Common myeloid progenitor, CD34-positive (primary cell): ENCODE measurements around the gene AQP5.

ENCODE experiments used
- CTCF ChIA-PET: fragments of 350-600 bp; sonication (Branson Sonifier 250); formaldehyde crosslinking; loops from one replicate; lab custom pipeline; 2021; ENCODE audit warnings: antibody characterized with exemption; lab: Charles Lee
- POLR2A ChIA-PET: fragments of 350-600 bp; sonication (Branson Sonifier 250); formaldehyde crosslinking; loops from one replicate; lab custom pipeline; 2021; ENCODE audit warnings: antibody characterized with exemption; lab: Charles Lee
- DNase-seq, 3 donors: peaks; one replicate each; pipeline versions ENCODE4 v3.0.0 to v3.0.0-alpha.2; 2013
- H3K27ac ChIP-seq, 2 experiments: 1 replicate in 1 of 2; 2 replicates in 1 of 2; pipeline ENCODE4 v1.7.0; 2013; ENCODE audit warnings: inconsistent platforms in 2 of 2, low read length in 2 of 2, mild to moderate bottlenecking in 2 of 2, low read depth in 1 of 2, moderate library complexity in 1 of 2; ENCODE audit not compliant: severe bottlenecking in 2 of 2, insufficient read depth in 1 of 2, poor library complexity in 1 of 2
- H3K27me3 ChIP-seq, 5 experiments: replicated peaks in 2 of 5; 1 replicate in 3 of 5; 2 replicates in 2 of 5; pipeline versions ENCODE4 v1.6.1 to v1.7.0; 2013; ENCODE audit warnings: low read length in 4 of 5, mild to moderate bottlenecking in 2 of 5, moderate library complexity in 2 of 5, inconsistent platforms in 1 of 5; ENCODE audit not compliant: insufficient read depth in 5 of 5, control insufficient read depth in 4 of 5
- H3K36me3 ChIP-seq, 4 experiments: 1 replicate in 2 of 4; 2 replicates in 2 of 4; pipeline versions ENCODE4 v1.6.1 to v1.7.0; 2013; ENCODE audit warnings: low read length in 3 of 4, control low read depth in 1 of 4, mild to moderate bottlenecking in 1 of 4; ENCODE audit not compliant: control insufficient read depth in 4 of 4, insufficient read depth in 4 of 4
- H3K4me1 ChIP-seq, 4 experiments: 1 replicate in 3 of 4; 2 replicates in 1 of 4; pipeline versions ENCODE4 v1.6.1 to v1.7.1; 2013; ENCODE audit warnings: low read length in 3 of 4, mild to moderate bottlenecking in 3 of 4, control low read depth in 1 of 4, inconsistent platforms in 1 of 4, moderate library complexity in 1 of 4; ENCODE audit not compliant: control insufficient read depth in 4 of 4, insufficient read depth in 4 of 4; ENCODE audit errors: control extremely low read depth in 1 of 4
- H3K4me3 ChIP-seq, 7 experiments: 1 replicate in 4 of 7; 2 replicates in 3 of 7; pipeline versions ENCODE4 v1.5.1 to v1.7.0; 2013; ENCODE audit warnings: mild to moderate bottlenecking in 7 of 7, low read length in 6 of 7, moderate library complexity in 6 of 7, inconsistent platforms in 2 of 7, low read depth in 2 of 7, control low read depth in 1 of 7; ENCODE audit not compliant: insufficient read depth in 4 of 7, control insufficient read depth in 1 of 7; ENCODE audit errors: extremely low read depth in 1 of 7
- H3K9me3 ChIP-seq, 5 experiments: 1 replicate in 4 of 5; 2 replicates in 1 of 5; pipeline versions ENCODE4 v1.6.1 to v1.7.1; 2013; ENCODE audit warnings: low read length in 4 of 5, mild to moderate bottlenecking in 2 of 5, inconsistent platforms in 1 of 5, low read depth in 1 of 5, moderate library complexity in 1 of 5; ENCODE audit not compliant: control insufficient read depth in 4 of 5, insufficient read depth in 2 of 5; ENCODE audit errors: control extremely low read depth in 1 of 5
- WGBS: methylation state at CpG from one replicate; pipeline ENCODE4 v1.1.5; 2013; ENCODE audit not compliant: insufficient coverage; 5-methylcytosine and 5-hydroxymethylcytosine counted together

Gene AQP5

GRCh38 chr12:49923880-49924556, 37.7 kb upstream of the AQP5 start:
- Histone ChIP-seq H3K4me3 (no peak overlapping the region), H3K27ac (no peak overlapping the region), H3K27me3 (peaks cover 0 to 3% (median 0%) of the 10 kb centered on the region in 5 experiments), H3K4me1 (no peaks in the 10 kb centered on the region), H3K36me3 (no peaks in the 10 kb centered on the region), H3K9me3 (no peaks in the 10 kb centered on the region)
- DNase-seq: no peak
- ChIA-PET POLR2A (no interaction called here), CTCF (no interaction called here)
- 95% methylated on average over 14 of the region's 15 CpGs for WGBS

- CTCF ChIA-PET: interaction anchor here (1.8 kb wide), 1 partner anchor 21 kb away, joined by 10 read pairs; no protein-coding TSS in a partner anchor
- Histone ChIP-seq H3K4me1 (no peaks in the 10 kb centered on the region), H3K9me3 (no peaks in the 10 kb centered on the region), H3K36me3 (no peaks in the 10 kb centered on the region), H3K4me3 (no peak overlapping the region), H3K27ac (no peak overlapping the region), H3K27me3 (peaks cover 0 to 10% (median 4%) of the 10 kb centered on the region in 5 experiments)
- WGBS: 95% methylated on average over 4 of the region's 7 CpGs
- no peak for DNase-seq
- POLR2A ChIA-PET: no interaction called here
Measured at GRCh38 chr12:49924628-49925246, 36.9 kb upstream of the AQP5 start.

- Histone ChIP-seq H3K9me3 (no peaks in the 10 kb centered on the region), H3K4me1 (no peaks in the 10 kb centered on the region), H3K27ac (no peak overlapping the region), H3K36me3 (no peaks in the 10 kb centered on the region), H3K27me3 (peaks cover 0 to 10% (median 4%) of the 10 kb centered on the region in 5 experiments), H3K4me3 (no peak overlapping the region)
- 100% methylated on average over 5 of the region's 11 CpGs for WGBS
- ChIA-PET CTCF (interaction anchor here (1.8 kb wide), 1 partner anchor 20 kb away, joined by 10 read pairs; no protein-coding TSS in a partner anchor), POLR2A (interaction anchor here (0.6 kb wide), 1 partner anchor 541 kb away, joined by 4 read pairs; no protein-coding TSS in a partner anchor)
- no peak for DNase-seq
Measured at GRCh38 chr12:49925433-49926204, 36.1 kb upstream of the AQP5 start.

- POLR2A ChIA-PET: no interaction called here
- Histone ChIP-seq H3K9me3 (no peaks in the 10 kb centered on the region), H3K4me1 (no peaks in the 10 kb centered on the region), H3K36me3 (no peaks in the 10 kb centered on the region), H3K4me3 (no peak overlapping the region), H3K27ac (no peak overlapping the region), H3K27me3 (peaks cover 0 to 8% (median 6%) of the 10 kb centered on the region in 5 experiments)
- no peak for DNase-seq
- 94% methylated on average over 5 of the region's 6 CpGs for WGBS
- CTCF ChIA-PET: interaction anchor here (0.8 to 3.7 kb wide), 6 partner anchors 14 to 83 kb away, joined by 3 to 23 read pairs (median 3); no protein-coding TSS in a partner anchor
Measured at GRCh38 chr12:49928471-49928870, 33.2 kb upstream of the AQP5 start.

GRCh38 chr12:49929581-49929980, 32.1 kb upstream of the AQP5 start:
- no peaks in the 10 kb centered on the region for H3K4me1 ChIP-seq
- no peak overlapping the region for H3K4me3 ChIP-seq
- no peak overlapping the region for H3K27ac ChIP-seq
- H3K27me3 ChIP-seq: peaks cover 0 to 8% (median 6%) of the 10 kb centered on the region in 5 experiments
- WGBS: 92% methylated on average over 7 of the region's 7 CpGs
- H3K9me3 ChIP-seq: no peaks in the 10 kb centered on the region
- no peak for DNase-seq
- POLR2A ChIA-PET: no interaction called here
- H3K36me3 ChIP-seq: no peaks in the 10 kb centered on the region
- CTCF ChIA-PET: interaction anchor here (1.1 to 3.7 kb wide), 4 partner anchors 17 to 62 kb away, joined by 3 to 23 read pairs (median 4); no protein-coding TSS in a partner anchor

- no peaks in the 10 kb centered on the region for H3K9me3 ChIP-seq
- CTCF ChIA-PET: interaction anchor here (1.1 to 4.3 kb wide), 4 partner anchors 15 to 62 kb away, joined by 3 to 27 read pairs (median 14); no protein-coding TSS in a partner anchor
Measured at GRCh38 chr12:49930515-49931288, 31.0 kb upstream of the AQP5 start.

More at GRCh38 chr12:49930515-49931288, 31.0 kb upstream of the AQP5 start:
- POLR2A ChIA-PET: no interaction called here
- Histone ChIP-seq H3K4me1 (no peaks in the 10 kb centered on the region), H3K27me3 (peaks cover 0 to 8% (median 6%) of the 10 kb centered on the region in 5 experiments), H3K4me3 (no peak overlapping the region), H3K27ac (no peak overlapping the region), H3K36me3 (no peaks in the 10 kb centered on the region)
- WGBS: no CpG with 5 or more reads among the region's 3 CpGs
- DNase-seq: peak in 2 of 3 donors; percentile 10 to 25
